K562 (cell line): ENCODE measurements around the gene ZGLP1. TPM values are rescaled to one million over a fixed set of nuclear protein-coding genes. Genes with fewer than 3 reads are reported as not detected.

ENCODE experiments used
- CBFA2T2 ChIP-seq: fragments of 450-650 bp; conservative IDR thresholded peaks from 2 replicates; pipeline ENCODE4 v1.6.1; 2017; ENCODE audit warnings: mild to moderate bottlenecking
- CCNT2 ChIP-seq: IDR thresholded peaks from 2 replicates; pipeline ENCODE4 v1.6.1; 2011; ENCODE audit warnings: borderline replicate concordance, low read depth, mild to moderate bottlenecking, moderate library complexity, mixed read lengths, low read length; ENCODE audit not compliant: insufficient read length; ENCODE audit errors: extremely low read depth
- CXXC5 ChIP-seq: fragments of 250-450 bp; sonication (Bioruptor Pico); IDR thresholded peaks from 2 replicates; pipeline ENCODE4 v1.8.0; 2022; ENCODE audit warnings: inconsistent platforms, mild to moderate bottlenecking, moderate library complexity
- EP400 ChIP-seq: fragments of 450-650 bp; IDR thresholded peaks from 2 replicates; pipeline ENCODE4 v1.6.1; 2017; ENCODE audit warnings: antibody characterized with exemption, mild to moderate bottlenecking, moderate library complexity
- GATA2 ChIP-seq: sonication (generic); formaldehyde crosslinking; IDR thresholded peaks from 2 replicates; pipeline ENCODE4 v1.4.0; 2020; ENCODE audit warnings: mild to moderate bottlenecking, missing genetic modification reagents
- HINFP ChIP-seq: fragments of 450-650 bp; conservative IDR thresholded peaks from 2 replicates; pipeline ENCODE4 v1.6.1; 2016; ENCODE audit warnings: missing genetic modification characterization, low read depth, mild to moderate bottlenecking, control low read depth, missing compliant biosample characterization
- MAZ ChIP-seq, 2 experiments: fragments of 450-650 bp in 1 of 2; sonication (generic) in 1 of 2; formaldehyde crosslinking; IDR thresholded peaks in 1 of 2; conservative IDR thresholded peaks in 1 of 2; 2 replicates each; pipeline versions ENCODE4 v1.4.0 to v1.5.0; 2020; ENCODE audit warnings: mild to moderate bottlenecking in 1 of 2, missing genetic modification reagents in 1 of 2
- MLLT1 ChIP-seq, 2 experiments: fragments of 450-650 bp; IDR thresholded peaks; 2 replicates each; pipeline ENCODE4 v1.6.1; 2016
- NCOR1 ChIP-seq: fragments of 450-650 bp; IDR thresholded peaks from 2 replicates; pipeline ENCODE4 v1.6.1; 2016; ENCODE audit warnings: mild to moderate bottlenecking, moderate library complexity
- STAT6 ChIP-seq: sonication (generic); formaldehyde crosslinking; IDR thresholded peaks from 2 replicates; pipeline ENCODE4 v1.8.1; 2023; ENCODE audit warnings: mild to moderate bottlenecking, missing genetic modification reagents
- TFAP4 ChIP-seq: sonication (generic); formaldehyde crosslinking; IDR thresholded peaks from 2 replicates; pipeline ENCODE4 v1.8.0; 2022; ENCODE audit warnings: missing genetic modification reagents, mild to moderate bottlenecking, moderate library complexity, borderline replicate concordance
- ZFP30 ChIP-seq: fragments of 250-450 bp; sonication (Bioruptor Pico); IDR thresholded peaks from 2 replicates; pipeline ENCODE4 v1.8.0; 2022; ENCODE audit warnings: moderate library complexity, mild to moderate bottlenecking, inconsistent platforms, borderline replicate concordance
- ZFX ChIP-seq: sonication (generic); formaldehyde crosslinking; IDR thresholded peaks from 2 replicates; pipeline ENCODE4 v1.8.0; 2022; ENCODE audit warnings: mild to moderate bottlenecking, missing genetic modification reagents, moderate library complexity
- ZNF197 ChIP-seq: fragments of 200-800 bp; sonication (Bioruptor generic); IDR thresholded peaks from 2 replicates; pipeline ENCODE4 v1.6.1; 2016; ENCODE audit warnings: low read depth, missing genetic modification characterization, missing compliant biosample characterization
- ZNF518B ChIP-seq: fragments of 250-450 bp; sonication (Bioruptor Pico); IDR thresholded peaks from 2 replicates; pipeline ENCODE4 v1.5.0; 2021; ENCODE audit warnings: mild to moderate bottlenecking, moderate library complexity
- ZNF583 ChIP-seq: fragments of 250-450 bp; sonication (Bioruptor Pico); IDR thresholded peaks from 2 replicates; pipeline ENCODE4 v1.4.0; 2020
- polyA plus RNA-seq, 8 experiments: library from polyadenylated mRNA; depleted of rRNA in 4 of 8; stranded (reverse) in 5 of 8; unstranded in 3 of 8; fragments of >200 nt; fragmentation: Nextera tagmentation in 2 of 8; fragmentation: Illumina TruSeq in 1 of 8; extraction: Ambion mirVana in 2 of 8; extraction: Trizol in 1 of 8; gene quantifications; 2 replicates each; pipeline versions ENCODE4 v1.2.1 to v1.2.3, GENCODE V29; 2011 to 2014; ENCODE audit warnings: inconsistent platforms in 1 of 8, missing spikeins in 1 of 8
- total RNA-seq, 7 experiments: library from RNA; depleted of rRNA in 6 of 7; stranded (reverse); fragments of >200 nt in 6 of 7; fragmentation: Illumina TruSeq in 2 of 7; extraction: Trizol in 2 of 7; gene quantifications; 2 replicates each; pipeline versions ENCODE4 v1.2.1 to v1.2.3, GENCODE V29; 2011 to 2021; ENCODE audit warnings: low replicate concordance in 1 of 7

Gene ZGLP1
- total and polyA plus RNA-seq, 9 of the 15 experiments (the other 6 are each of a cell fraction or from before 2014, with no cell fraction given) = 0.24 to 4.5 (median 2.2) TPM

GRCh38 chr19:10333758-10334587 lies 24.4 kb upstream of the ZGLP1 start (continued):
- TF ChIP-seq CBFA2T2 (peak; percentile 86), TFAP4 (CRISPR knock-in tag) (peak; percentile 64; the same call in 1 of the 2 replicates), GATA2 (CRISPR knock-in tag) (peak; percentile 63), EP400 (no peak), NCOR1 (peak; percentile 75; the same call in 1 of the 2 replicates), STAT6 (CRISPR knock-in tag) (peak; percentile 97), ZNF197 (no peak), MAZ (CRISPR knock-in tag; conservative IDR thresholded peaks at IDR 0.05 in 1 of 2, IDR thresholded peaks at IDR 0.05 in 1 of 2) (no peak), HINFP (tag) (no peak), ZNF518B (CRISPR knock-in tag) (no peak), ZFP30 (CRISPR knock-in tag) (no peak), ZFX (CRISPR knock-in tag) (no peak), CXXC5 (CRISPR knock-in tag) (no peak), MLLT1 (IDR thresholded peaks at IDR 0.05) (no peak), ZNF583 (CRISPR knock-in tag) (no peak), CCNT2 (no peak)
